ENCODE measurements around the gene KLHL6.

DNA sequence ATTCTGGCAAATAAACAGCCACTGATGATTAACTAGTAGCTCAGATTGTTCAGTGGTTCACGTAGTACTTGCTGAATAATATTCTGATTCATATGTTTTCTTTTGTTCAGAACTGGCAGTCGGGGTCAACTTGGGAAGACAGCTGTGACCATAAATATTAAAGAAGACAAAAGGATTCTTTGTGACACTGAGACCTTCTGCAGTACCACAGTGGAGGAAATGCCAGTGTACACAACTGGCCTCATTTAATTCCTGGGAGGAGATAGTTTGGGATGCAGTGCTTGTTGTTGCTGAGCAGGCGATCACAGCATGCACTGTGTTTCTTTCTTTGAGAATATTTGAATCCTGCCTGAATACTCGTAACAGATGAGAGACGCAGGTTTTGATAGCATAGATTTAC is 100.4 kb downstream of the KLHL6 start:
- TF ChIP-seq POLR2A (IDR thresholded peaks at IDR 0.05; ENCODE audit: low read length) (no peak), GATA1 (IDR thresholded peaks at IDR 0.05; ENCODE audit: low read depth, low read length) (no peak)

Data from erythroblast (primary cell).